ENCODE measurements around the gene NUCB2. TPM values are rescaled to one million over a fixed set of nuclear protein-coding genes. Genes with fewer than 3 reads are reported as not detected.

NUCB2 gene
- total RNA-seq, 2 experiments from 2014 or later: 42.4 to 73.0 TPM

DNA sequence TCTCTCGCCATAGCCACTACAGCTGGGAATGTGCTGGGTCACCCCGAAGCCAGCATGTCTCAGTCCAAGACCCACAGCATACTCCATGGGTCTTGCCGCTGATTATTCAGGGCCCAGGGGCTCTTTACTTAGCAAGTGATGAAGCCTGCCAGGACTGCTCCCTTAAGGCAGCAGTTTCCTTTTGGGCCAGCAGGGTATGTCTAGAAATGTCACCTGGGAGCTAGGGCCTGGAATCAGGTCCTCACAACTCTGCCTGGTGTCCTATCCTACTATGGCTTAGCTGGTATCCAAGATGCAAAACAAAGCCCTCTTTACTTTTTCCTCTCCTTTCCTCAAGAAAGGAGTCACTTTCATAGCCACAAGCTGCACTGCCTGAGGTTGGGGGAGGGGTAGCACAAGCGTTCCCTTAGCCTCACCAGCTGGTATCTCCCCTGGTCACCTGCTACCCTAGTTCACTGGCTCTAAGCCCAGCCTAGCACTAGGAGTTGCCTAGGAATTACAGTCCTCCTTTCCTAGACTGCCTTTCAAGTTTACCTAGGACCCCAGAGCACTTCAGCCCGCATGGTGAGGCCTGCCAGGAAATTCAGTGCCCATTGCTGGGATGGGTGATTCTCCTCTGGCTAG is 52.4 kb downstream of the NUCB2 start:
- Histone ChIP-seq H3K27ac (ENCODE audit: low read depth, low read length, poor library complexity, severe bottlenecking) (no peak overlapping the region), H4K20me1 (ENCODE audit: insufficient read depth, low read length) (no peaks in the 10 kb centered on the region), H3K4me2 (ENCODE audit: low read length) (no peak overlapping the region), H3K79me2 (ENCODE audit: insufficient read depth, low read depth, low read length) (no peaks in the 10 kb centered on the region), H3K9me2 (ENCODE audit: insufficient read depth, low read length) (no peaks in the 10 kb centered on the region), H3K4me1 (ENCODE audit: insufficient read depth, low read length, poor library complexity, severe bottlenecking) (peaks cover 13% of the 10 kb centered on the region), H3K9me3 (ENCODE audit: low read length) (no peaks in the 10 kb centered on the region), H3K4me3 (ENCODE audit: low read depth, low read length, poor library complexity, severe bottlenecking) (no peak overlapping the region), H2AFZ (ENCODE audit: low read length) (no peak overlapping the region), H3K36me3 (ENCODE audit: insufficient read depth, low read length) (peaks cover 10% of the 10 kb centered on the region; the same call in 1 of the 2 replicates)
- DNase-seq (ENCODE audit: low spot score): no peak
- ChIA-PET CTCF (ENCODE audit: unreplicated experiment) (no interaction called here), POLR2A (interaction anchor here (0.5 to 0.6 kb wide), 2 partner anchors 36 to 1832 kb away, joined by 4 read pairs; no protein-coding TSS in a partner anchor)
- no TSS peak for BruUV-seq (replicated peaks)
- no peak for TF ChIP-seq EZH2phosphoT487 (IDR thresholded peaks at IDR 0.05; ENCODE audit: borderline replicate concordance, low read depth, low read length)
- TF ChIP-seq, protein P1, sequence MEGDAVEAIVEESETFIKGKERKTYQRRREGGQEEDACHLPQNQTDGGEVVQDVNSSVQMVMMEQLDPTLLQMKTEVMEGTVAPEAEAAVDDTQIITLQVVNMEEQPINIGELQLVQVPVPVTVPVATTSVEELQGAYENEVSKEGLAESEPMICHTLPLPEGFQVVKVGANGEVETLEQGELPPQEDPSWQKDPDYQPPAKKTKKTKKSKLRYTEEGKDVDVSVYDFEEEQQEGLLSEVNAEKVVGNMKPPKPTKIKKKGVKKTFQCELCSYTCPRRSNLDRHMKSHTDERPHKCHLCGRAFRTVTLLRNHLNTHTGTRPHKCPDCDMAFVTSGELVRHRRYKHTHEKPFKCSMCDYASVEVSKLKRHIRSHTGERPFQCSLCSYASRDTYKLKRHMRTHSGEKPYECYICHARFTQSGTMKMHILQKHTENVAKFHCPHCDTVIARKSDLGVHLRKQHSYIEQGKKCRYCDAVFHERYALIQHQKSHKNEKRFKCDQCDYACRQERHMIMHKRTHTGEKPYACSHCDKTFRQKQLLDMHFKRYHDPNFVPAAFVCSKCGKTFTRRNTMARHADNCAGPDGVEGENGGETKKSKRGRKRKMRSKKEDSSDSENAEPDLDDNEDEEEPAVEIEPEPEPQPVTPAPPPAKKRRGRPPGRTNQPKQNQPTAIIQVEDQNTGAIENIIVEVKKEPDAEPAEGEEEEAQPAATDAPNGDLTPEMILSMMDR (conservative IDR thresholded peaks at IDR 0.05; ENCODE audit: low read length): no peak
- intact Hi-C loops (cut with micrococcal nuclease; ENCODE audit: unreplicated experiment): no loop called here

DNA sequence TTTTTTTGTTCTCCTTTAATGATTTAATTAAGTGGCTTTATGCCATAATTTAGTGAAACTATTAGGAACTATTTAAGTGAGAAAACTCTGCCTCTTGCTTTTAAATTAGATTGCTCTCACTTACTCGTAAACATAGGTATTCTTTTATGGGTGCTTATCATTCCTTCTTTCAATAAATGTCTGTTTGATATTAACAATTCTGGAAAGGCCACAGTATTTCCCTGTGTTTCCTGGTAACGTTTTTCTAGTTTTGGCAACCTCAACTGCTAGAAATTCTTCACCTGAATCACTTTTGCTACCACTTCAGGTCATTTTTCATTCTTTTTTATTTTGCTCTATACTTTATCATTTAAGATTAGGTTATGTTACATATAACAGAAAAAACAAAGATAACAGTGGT is 55.1 kb downstream of the NUCB2 start:
- H3K9me2 ChIP-seq (ENCODE audit: insufficient read depth, low read length): no peaks in the 10 kb centered on the region
- peaks cover 9% of the 10 kb centered on the region for H3K4me1 ChIP-seq (ENCODE audit: insufficient read depth, low read length, poor library complexity, severe bottlenecking)
- no peaks in the 10 kb centered on the region for H4K20me1 ChIP-seq (ENCODE audit: insufficient read depth, low read length)
- H3K27ac ChIP-seq (ENCODE audit: low read depth, low read length, poor library complexity, severe bottlenecking): no peak overlapping the region
- intact Hi-C loops (cut with micrococcal nuclease; ENCODE audit: unreplicated experiment): no loop called here
- no peak overlapping the region for H3K4me3 ChIP-seq (ENCODE audit: low read depth, low read length, poor library complexity, severe bottlenecking)
- no peak overlapping the region for H3K4me2 ChIP-seq (ENCODE audit: low read length)
- BruUV-seq (replicated peaks): no TSS peak
- POLR2A ChIA-PET: interaction anchor here (0.6 to 1.2 kb wide), 4 partner anchors 13 to 160 kb away, joined by 3 to 4 read pairs (median 4); no protein-coding TSS in a partner anchor
- no peak overlapping the region for H2AFZ ChIP-seq (ENCODE audit: low read length)
- H3K79me2 ChIP-seq (ENCODE audit: insufficient read depth, low read depth, low read length): no peaks in the 10 kb centered on the region
- H3K9me3 ChIP-seq (ENCODE audit: low read length): no peaks in the 10 kb centered on the region
- TF ChIP-seq EZH2phosphoT487 (IDR thresholded peaks at IDR 0.05; ENCODE audit: borderline replicate concordance, low read depth, low read length): no peak
- TF ChIP-seq, protein P1 (conservative IDR thresholded peaks at IDR 0.05; ENCODE audit: low read length): no peak
- no peak for DNase-seq (ENCODE audit: low spot score)
- CTCF ChIA-PET (ENCODE audit: unreplicated experiment): no interaction called here
- H3K36me3 ChIP-seq (ENCODE audit: insufficient read depth, low read length): peaks cover 18% of the 10 kb centered on the region; the same call in 1 of the 2 replicates

All from OCI-LY7 (cell line).